Daoy (cell line): Measurements from ENCODE around the gene SLC30A10. TPM values are rescaled to one million over a fixed set of nuclear protein-coding genes. Genes with fewer than 3 reads are reported as not detected.
"Not testable (repeated sequence)": the region's sequence is repeated elsewhere in the genome, so short reads cannot be mapped to it uniquely, and the experiment has no call there.

Experiments
- DNase-seq: peaks from one replicate; pipeline ENCODE4 v3.0.0-alpha.2; 2015; ENCODE audit warnings: low read depth
- total RNA-seq: library from RNA; depleted of rRNA; stranded (reverse); fragments of >200 nt; shearing (Covaris generic); gene quantifications from 2 replicates; pipeline ENCODE4 v1.2.3, GENCODE V29; 2014

The SLC30A10 gene
- total RNA-seq, 1 experiment from 2014 or later = not detected

DNA sequence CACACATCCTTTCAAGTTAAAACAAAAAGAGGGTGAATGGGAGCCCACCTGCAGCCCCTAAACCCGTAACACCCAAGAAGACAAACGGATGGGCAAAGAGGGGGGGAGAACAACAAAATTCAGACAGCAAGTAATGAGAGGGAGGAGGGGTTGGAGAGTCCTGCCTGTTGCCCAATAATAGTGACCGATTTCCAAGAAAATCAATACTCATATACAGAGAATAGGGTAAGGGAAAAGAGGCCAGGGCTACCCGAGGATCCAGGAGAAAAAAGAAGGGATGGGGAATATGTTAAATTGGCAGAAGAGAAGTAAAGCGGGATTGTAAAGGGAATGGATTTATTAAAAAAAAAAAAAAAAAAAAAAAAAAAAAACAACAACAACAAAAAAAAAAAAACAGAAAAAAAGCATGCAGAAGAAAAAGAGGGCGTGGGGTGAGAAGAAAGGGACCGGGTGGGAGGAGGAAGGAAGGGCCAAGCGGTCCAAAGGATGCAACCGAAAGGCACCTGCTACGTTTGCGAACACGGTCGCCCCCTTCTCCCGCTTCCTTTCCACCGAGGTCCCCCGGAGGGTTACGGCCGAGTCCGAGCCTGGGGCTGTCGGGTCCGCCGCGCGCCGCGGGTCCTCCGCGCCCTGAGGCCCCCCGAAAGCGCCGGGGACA lies 930 bp downstream of the SLC30A10 start:
- no peak for DNase-seq

DNA sequence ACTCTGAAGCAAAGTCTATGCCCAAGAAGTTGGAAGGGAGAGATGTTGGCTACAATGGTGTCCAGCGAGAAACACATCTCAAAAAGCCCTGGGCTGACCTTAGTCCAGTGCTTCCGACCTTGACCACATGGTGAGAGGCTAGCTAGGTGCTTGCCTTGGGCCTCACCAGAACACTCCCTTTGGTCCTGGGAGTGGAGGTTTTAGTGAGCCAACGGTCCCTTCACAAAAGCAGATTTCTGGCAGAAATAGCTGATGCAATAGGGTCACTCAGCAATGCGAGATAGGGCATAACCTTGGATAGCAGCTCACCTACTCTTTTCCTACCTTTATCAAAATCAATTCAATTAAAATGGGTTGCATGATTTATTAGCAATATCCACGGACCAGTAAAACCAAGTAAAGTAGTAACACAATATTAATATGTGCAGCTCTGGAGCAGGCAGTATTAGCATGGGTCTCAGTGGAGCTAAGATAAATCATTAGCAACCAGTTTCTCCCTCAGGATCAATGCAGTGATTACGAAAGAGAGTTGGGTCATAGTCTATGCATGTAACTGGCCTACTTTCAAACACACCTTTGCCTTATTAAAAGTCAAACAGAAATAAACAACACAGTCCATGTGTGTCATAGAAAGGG lies 1.9 kb downstream of the SLC30A10 start:
- no peak for DNase-seq

DNA sequence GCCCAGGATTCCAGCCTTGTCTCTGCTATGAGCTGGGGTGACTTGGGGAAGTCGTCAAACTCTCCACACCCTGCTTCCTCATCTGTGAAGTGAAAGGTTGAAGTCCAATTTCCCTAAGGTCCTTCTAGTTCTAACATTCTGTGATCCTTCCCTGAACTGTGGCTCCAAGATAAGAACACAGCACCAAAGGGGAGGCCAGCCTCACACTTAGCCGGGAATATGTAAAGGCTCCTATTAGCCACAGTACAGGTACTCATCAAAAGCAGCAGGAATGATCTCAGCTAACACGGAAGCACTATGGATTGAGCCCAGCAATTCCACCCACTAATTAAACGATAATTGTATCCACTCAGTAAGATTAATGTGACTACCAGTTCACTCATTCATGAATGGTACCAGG lies 4.0 kb downstream of the SLC30A10 start:
- DNase-seq = no peak

DNA sequence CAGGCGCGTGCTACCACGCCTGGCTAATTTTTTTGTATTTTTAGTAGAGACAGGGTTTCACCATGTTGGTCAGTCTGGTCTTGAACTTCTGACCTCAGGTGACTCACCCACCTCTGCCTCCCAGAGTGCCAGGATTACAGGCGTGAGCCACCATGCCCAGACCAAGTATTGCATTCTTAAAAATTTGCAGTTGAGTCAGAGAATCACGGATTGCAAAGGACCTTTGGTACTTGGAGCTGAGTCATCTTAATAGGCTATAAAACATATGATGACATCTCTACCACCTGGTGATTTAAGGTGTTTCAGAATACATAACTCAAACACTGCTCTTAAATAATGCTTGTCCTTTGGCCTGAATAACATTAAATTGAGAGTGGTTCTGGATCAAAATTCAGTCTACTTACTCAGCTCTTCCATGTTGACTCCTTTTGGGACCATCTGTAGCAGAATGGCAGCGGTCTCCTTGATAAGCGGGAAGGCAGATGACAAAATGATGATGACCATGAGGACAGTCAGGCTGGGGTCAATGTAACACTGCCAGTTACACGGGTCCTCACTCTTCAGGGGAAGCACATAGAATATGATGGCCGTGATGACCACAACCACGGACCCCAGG lies 10.4 kb downstream of the SLC30A10 start:
- peak; percentile 58 for DNase-seq

DNA sequence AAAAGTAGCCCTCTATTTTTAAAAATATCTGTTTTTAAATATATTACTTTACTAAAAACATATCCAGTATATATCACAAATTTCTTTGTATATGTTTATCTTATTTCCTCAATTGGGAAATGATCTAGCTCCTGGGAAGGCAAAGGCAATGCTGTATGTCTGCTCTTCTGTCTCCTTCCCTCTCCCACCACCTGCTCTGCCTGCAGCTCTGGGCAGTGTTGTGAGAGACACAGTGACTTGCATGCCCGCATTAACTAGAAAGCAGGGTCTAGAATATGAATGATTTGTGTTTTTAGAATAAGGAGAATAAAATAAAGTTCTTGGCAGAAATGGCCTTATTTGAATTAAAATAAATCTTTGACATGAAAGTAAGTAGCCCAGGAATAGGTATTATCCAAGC lies 11.1 kb downstream of the SLC30A10 start:
- DNase-seq = no peak

DNA sequence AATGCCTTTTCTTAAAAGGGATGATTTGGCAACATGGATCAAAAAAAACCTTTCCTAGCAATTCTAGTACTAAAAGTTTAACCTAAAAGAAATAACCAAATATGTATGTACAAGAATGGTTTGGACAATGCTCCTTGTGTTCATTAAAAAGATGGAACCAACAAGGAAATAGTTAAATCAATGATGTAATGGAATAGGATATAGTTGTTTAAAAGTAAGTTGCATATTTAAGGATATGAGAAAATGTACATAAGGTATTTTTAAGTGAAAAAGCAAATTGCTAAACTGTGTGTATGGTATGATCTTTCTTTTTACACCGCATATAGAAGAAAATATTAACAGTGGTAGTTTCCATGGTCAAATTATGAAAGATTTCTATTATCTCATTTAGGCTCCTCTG lies 12.1 kb downstream of the SLC30A10 start:
- DNase-seq = no peak

DNA sequence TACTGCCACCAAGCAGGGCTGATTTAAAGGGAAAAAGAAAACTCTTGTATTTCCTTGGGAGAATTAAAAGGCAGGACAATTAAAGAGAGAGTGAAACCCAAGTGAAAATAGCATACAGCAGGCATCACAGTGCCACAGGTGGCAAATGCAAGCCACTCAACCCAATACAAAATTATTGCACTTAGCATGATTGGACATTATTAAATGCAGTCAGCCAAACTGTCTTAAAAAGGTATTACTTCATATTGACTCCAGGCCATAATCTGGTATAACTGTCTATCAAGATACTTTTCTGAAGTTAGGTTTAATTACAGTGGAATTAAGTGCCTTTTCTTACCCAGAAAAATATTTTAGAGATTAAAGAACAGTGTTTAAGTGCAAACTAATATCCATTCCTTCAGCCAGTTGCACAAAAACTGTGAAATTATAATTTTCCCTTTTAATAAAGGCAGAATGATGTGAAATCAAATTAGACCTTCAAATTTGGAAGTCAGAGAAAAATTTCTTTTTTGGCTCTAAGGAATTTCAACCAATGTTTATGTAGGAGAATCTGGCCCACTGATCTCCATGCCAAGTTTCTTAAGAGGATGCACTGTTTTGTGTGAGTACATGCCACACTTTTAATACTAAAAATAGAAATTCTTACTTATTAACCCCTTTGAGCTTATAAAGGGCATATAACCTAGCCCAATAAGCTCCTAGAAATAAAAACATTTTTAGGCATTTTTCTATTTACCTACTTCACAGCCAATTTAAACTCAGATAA lies 15.2 kb downstream of the SLC30A10 start:
- DNase-seq = no peak

DNA sequence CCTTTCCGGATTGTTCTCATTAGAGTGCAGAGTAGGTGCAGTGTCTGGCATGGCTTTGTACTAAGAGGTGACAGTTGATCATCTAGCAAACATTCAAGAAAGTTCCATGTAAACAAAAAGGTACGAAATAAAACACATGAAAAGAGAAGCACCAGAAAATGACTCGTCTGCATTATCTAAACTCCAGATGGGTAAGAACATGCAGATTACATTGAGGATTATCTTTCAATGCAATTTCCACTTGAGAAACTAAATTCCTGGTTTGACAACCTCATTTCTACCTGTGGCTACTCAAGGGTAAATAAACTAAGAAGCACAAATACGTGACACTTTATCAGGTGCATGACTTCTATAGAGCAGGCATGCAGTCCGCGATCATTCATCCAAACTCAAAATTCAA lies 17.6 kb downstream of the SLC30A10 start:
- no peak for DNase-seq

DNA sequence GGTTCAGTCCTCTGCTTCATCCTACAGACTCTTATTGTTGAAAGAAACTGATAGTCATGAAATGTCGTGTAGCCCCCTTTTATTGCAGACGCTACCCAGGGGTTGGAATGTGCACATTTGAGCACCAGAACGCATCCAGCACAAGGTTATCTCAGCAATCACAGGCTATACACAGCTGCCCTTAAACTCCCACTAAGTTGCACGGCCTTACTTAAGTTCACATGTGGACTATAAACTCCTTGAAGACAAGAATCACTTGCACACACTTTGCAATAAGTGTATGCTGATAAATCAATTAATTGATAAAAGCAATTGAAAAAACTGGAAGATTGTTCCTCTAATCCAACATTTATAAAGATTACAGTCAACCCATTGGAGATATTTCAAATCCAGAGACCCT lies 18.9 kb downstream of the SLC30A10 start:
- DNase-seq = no peak

DNA sequence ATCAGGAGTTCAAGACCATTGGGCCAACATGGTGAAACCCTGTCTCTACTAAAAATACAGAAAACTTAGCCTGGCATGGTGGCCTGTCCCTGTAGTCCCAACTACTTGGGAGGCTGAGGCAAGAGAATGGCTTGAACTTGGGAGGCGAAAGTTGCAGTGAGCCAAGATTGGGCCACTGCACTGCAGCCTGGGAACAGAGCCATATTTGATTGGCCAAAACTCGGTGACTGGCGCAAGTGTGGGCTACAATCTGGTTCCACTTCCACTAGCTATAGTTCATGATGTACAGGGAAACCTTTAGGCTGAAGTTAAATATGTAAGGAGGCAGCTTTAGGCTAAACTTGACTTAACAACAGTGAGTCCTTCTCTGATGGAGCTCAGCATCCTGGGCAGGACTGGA lies 20.2 kb downstream of the SLC30A10 start:
- no peak for DNase-seq

DNA sequence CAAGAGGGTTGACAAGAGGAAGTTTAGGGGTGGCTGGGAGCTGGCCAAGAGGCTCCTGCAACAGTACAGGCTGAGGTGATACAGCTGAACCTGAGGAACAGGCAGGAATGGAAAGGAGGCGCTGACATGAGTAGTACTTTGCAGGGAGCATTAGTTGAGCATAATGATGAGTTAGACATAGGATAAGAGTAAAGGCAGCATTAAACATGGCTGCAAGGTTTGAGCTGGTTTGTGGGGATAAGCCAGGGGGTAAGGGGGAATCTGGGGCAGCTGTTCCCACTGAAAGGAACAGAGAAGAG lies 20.6 kb downstream of the SLC30A10 start:
- DNase-seq = no peak

DNA sequence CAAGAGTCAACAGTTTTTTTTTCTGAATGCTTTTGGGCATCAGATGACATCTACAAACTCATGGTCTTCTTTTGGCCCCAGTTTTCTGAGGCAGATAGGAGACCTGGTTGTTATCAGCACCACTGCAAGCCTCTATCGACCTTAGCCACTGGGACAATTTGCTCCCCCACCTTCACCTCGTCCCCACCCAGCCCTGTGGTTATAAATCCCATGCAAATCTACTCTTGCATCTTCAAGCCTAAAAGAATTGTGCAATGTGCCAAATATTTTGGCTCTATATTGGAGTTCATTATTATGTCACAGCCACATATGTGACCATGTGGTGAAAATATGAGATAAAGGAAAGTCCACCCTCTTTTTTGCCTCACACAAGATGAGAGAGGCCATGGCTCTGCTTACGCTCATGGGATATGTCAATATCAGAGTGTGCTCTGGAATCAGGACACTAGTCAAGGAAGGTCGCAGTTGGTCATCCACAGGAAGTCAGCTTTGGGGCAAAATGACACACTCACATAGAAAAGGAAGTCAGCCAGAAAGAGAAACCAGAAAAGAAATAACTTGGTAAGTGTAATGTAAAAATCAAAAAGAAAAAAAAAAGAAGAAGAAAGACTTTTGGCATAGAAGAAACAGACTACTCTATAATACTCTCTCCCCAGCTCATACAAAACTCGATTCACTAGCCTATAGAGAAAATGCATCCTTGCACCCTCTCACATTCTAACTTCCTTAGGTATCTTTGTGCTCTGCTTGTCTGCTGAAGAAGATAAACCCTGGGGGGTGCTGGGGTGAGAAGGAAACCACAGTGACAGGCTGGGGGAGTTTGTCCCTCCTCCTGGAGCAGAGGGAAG lies 21.2 kb downstream of the SLC30A10 start:
- DNase-seq = no peak

DNA sequence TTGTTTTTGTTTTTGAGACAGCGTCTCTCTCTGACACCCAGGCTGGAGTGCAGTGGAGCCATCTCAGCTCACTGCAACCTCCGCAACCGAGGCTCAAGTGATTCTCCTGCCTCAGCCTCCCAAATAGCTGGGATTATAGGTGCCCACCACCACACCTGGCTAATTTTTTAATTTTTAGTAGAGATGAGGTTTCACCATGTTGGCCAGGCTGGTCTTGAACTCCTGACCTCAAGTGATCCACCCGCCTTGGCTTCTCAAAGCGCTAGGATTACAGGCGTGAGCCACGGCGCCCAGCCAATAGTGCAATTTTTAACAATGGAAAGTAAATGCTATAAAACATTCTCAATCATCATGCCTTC lies 21.8 kb downstream of the SLC30A10 start:
- DNase-seq = not testable (repeated sequence)

DNA sequence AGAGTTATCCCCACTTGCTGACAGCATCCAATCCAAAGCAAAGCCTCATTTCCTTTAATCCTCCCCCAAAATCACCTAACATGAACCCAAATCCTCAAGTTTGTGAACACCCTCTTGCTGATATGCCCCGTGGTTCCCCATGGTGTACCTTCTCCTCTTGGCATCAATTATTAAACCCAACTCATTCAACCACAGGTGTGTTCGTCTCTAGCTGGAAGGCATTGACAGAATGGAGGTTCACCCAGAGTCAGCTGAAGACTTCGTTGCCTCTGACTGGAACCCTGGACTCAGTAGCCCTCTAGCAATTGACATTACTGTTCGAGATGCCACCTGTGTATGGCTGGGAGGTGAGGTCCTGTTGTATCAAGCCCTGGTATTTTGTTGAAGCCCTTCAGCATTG lies 22.8 kb downstream of the SLC30A10 start:
- DNase-seq = no peak

DNA sequence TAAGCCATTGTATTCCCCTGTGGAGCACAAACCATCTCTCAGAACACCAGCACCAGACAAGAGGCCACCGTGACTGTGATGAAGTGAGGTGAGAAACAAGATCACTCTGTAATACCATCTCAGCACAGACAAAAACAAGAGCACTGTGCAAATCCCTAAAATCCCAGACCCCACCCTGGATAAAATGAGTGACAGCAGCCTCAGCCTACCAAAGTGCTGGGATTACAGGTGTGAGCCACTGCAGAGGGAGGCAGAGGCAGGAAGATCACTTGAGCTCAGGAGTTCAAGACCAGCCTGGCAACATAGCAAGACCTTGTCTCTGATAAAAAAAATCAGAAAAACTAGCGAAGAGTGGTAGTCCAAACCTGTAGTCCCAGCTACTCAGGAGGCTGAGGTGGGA lies 23.4 kb downstream of the SLC30A10 start:
- DNase-seq = no peak

DNA sequence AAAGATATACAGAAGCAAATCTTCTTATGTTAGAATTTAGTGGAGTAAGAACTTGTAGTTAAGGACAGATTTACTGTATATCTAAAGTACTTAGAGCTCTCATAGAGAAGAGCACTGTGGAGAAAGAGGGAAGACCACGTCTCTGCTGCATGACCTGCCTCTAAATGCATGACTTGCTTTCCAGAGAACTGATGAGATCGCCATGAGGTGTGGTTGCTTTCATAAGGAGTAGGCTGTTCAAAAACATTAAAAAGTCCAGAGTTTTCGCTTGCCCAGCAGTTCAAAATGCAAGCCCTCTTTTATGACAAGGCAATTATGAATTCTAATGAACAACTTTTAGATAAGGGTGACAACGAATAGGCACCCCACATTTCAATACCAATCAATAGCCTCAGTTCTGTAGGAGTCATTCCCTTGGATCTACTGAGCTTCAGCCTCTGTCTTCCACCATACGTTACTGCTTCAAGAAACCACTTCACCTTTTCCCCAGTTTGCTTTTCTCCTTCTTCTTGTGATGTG lies 24.9 kb downstream of the SLC30A10 start:
- DNase-seq = no peak

DNA sequence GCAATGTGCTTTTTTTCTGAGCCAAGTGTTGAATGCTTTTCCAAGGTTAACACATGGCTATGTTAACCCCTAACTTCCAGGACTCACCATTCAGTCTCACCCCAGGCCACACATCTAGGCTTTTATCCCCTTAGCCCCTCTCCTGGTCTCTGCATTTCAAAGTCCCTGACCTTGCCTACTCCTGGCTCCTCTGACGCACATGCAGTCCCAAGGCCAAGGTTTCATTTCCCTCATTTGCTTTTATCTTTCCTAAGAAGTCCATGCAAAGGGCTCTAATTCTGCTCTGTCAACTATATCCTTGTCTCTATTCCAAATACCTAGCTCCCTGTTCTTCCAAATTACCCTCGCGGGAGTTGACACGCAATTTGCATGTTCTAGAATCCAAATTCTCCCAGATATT lies 25.4 kb downstream of the SLC30A10 start:
- DNase-seq = no peak

DNA sequence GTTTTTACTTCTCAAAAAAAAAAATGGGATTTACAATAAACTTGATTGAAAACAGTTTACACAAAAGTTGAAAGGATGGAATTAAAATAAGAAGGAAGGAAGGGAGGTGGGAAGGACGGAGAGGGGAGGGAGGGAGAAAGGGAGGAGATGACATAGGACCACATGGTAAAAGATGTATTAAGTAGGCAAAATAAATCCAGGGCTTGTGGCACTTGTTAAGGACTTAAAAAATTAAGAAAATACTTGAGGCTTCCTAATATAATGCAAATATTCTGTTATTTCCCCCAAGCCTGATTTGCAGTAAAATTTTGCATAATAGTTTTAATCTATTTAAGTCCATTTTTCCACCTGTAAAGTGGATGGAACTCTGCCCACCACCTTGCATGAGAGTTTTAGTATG lies 27.5 kb downstream of the SLC30A10 start:
- no peak for DNase-seq

DNA sequence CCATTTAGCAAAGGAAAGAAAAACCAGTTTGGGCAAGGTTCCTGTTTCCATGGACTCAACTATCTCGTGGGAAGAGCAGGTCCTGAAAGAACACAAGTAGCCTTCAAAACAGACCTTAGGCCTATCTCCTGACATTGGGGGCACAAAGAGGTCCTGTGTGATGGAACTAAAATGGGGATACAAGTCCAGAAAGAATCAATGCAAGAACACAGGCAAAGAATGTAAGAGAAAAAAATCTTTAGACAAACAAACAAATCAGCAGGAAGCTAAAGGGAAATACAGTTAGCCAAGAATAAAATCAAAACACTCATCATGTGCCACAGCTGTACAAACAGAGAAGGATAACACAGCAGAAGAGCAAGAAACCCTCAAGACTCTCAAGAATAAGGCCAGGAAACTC lies 28.2 kb downstream of the SLC30A10 start:
- DNase-seq = no peak

DNA sequence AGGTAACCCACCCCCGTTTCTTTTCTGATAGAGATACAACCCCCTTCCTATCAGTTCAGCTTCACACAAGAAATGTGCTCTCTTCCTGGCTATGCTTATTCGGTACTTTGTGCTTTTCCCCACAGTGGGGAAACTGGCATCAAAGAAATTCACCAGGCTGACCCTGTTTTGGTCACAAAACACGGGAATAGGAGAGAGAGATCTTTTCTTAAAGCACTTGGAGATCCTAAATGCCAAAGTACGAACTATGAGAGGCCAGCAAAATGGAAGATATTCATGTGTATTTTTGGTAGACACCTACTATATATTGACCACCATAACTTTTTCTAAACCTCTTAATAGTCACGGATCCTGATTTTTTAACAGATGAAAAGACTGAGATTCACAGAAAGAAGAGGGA lies 30.0 kb downstream of the SLC30A10 start:
- no peak for DNase-seq

DNA sequence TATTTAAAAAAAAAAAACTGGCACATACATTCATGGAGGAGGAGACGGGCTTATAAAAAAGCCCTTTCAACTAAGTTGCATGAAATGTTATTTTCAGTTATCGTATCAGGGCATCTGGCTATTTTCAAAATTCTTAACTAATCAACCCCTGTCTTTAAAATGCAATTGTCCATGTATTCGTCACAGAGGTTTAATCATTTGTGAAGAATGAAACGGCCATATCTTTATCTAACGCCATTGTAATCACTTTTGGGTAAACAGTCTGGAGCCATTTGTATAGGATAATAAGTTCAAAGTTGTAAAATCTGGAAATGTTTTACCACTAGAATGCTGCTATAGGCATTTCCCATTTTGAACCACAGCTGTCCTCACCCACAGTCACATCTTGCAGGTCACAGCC lies 30.4 kb downstream of the SLC30A10 start:
- no peak for DNase-seq

DNA sequence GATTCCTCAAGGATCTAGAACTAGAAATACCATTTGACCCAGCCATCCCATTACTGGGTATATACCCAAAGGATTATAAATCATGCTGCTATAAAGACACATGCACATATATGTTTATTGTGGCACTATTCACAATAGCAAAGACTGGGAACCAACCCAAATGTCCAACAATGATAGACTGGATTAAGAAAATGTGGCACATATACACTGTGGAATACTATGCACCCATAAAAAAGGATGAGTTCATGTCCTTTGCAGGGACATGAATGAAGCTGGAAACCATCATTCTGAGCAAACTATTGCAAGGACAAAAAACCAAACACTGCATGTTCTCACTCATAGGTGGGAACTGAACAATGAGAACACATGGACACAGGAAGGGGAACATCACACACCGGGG lies 36.1 kb downstream of the SLC30A10 start:
- not testable (repeated sequence) for DNase-seq
